SU-DHL-6 (cell line): ENCODE data around the gene GAGE10.

Experiments
- H2AFZ ChIP-seq: fragments of 200-600 bp; sonication (generic); 2 replicates; pipeline ENCODE4 v1.6.1; 2014; ENCODE audit warnings: low read depth, mild to moderate bottlenecking, moderate library complexity, mixed read lengths, antibody characterized with exemption, low read length; ENCODE audit not compliant: severe bottlenecking
- H3F3A ChIP-seq: fragments of 200-600 bp; shearing (Covaris generic); 2 replicates; pipeline ENCODE4 v1.6.0; 2016; ENCODE audit warnings: antibody characterized with exemption, mild to moderate bottlenecking; ENCODE audit not compliant: insufficient read depth
- H3K27ac ChIP-seq: fragments of 200-600 bp; sonication (generic); 2 replicates; pipeline ENCODE4 v1.5.1; 2016; ENCODE audit warnings: low read depth, mild to moderate bottlenecking, low read length, moderate library complexity, mixed read lengths
- H3K27me3 ChIP-seq: fragments of 200-600 bp; sonication (generic), shearing (Covaris generic); 2 replicates; pipeline ENCODE4 v1.6.0; 2014; ENCODE audit warnings: mild to moderate bottlenecking, low read length
- H3K36me3 ChIP-seq: fragments of 200-600 bp; sonication (generic); 2 replicates; pipeline ENCODE4 v1.6.1; 2014; ENCODE audit warnings: mild to moderate bottlenecking, low read length, mixed read lengths
- H3K4me2 ChIP-seq: fragments of 300-600, 200-600 bp; shearing (Covaris generic), sonication (generic); 2 replicates; pipeline ENCODE4 v1.6.0; 2014; ENCODE audit warnings: low read length, low read depth, mild to moderate bottlenecking; ENCODE audit not compliant: poor library complexity, severe bottlenecking
- H3K4me3 ChIP-seq: fragments of 200-600 bp; sonication (generic); 2 replicates; pipeline ENCODE4 v1.5.1; 2014; ENCODE audit warnings: antibody characterized with exemption, low read length, mild to moderate bottlenecking, mixed read lengths; ENCODE audit not compliant: insufficient read depth, poor library complexity, severe bottlenecking
- H3K79me2 ChIP-seq: fragments of 200-600 bp; sonication (generic); 2 replicates; pipeline ENCODE4 v1.6.1; 2014; ENCODE audit warnings: mild to moderate bottlenecking, low read length, moderate library complexity; ENCODE audit not compliant: insufficient read depth
- H3K9ac ChIP-seq: fragments of 200-600 bp; sonication (generic); 2 replicates; pipeline ENCODE4 v1.7.0; 2014; ENCODE audit warnings: mild to moderate bottlenecking, low read length
- H3K9me2 ChIP-seq: fragments of 200-600 bp; sonication (generic); replicated peaks from 2 replicates; pipeline ENCODE4 v1.6.1; 2014; ENCODE audit warnings: low read length; ENCODE audit not compliant: insufficient read depth
- H3K9me3 ChIP-seq: fragments of 200-600 bp; sonication (generic); 2 replicates; pipeline ENCODE4 v1.6.1; 2014; ENCODE audit warnings: low read length, mixed read lengths; ENCODE audit not compliant: insufficient read depth
- H4K20me1 ChIP-seq: fragments of 200-600 bp; sonication (generic); 2 replicates; pipeline ENCODE4 v1.6.1; 2014; ENCODE audit warnings: low read depth, mild to moderate bottlenecking, antibody characterized with exemption, low read length, moderate library complexity, mixed read lengths
- CTCF ChIP-seq: fragments of 200-600 bp; sonication (generic); IDR thresholded peaks from one replicate; pipeline ENCODE4 v1.5.1; 2017; ENCODE audit warnings: antibody characterized with exemption, mild to moderate bottlenecking, low read length, moderate library complexity; ENCODE audit not compliant: insufficient read depth, poor library complexity, severe bottlenecking
- EZH2phosphoT487 ChIP-seq: fragments of 200-600 bp; sonication (generic), shearing (Covaris generic); conservative IDR thresholded peaks from 2 replicates; pipeline ENCODE4 v1.6.1; 2018; ENCODE audit warnings: mild to moderate bottlenecking, antibody characterized with exemption, low read length, moderate library complexity, mixed read lengths

Gene GAGE10

DNA sequence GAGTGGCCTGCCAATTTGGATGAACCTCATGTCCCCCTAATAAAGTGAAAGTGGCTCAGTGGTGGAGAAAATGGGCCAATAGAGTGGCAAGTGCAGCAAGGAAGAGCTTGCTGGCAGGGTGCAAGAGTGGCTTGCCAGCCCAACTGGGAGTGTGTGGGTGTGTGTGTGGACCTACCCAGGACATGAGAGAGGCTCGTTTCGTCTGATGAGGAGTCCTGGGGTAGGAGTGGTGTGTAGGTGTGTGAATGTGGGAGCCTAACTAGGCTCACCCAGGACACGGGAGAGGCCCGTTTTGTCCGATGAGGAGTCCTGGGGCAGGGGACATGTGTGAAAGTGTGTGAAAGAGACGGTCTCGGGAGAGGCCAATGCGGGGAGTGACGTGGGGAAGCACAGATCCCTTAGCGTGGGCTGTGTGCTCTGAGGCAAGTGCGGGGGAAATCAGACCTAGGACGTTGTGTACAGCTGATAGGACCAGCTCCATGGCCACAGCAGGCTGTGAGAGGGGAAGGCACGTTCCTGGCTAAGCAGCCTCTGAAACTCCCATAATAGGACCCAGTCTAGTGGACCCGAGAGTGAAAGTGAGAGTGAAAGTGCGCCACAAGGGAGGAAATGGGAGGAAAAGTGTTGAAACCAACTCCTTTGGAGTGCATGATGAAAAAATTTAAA, 5.3 kb downstream of the GAGE10 start:
- no peak overlapping the region for H3K9ac ChIP-seq
- H3K27me3 ChIP-seq, result no peaks in the 10 kb centered on the region
- TF ChIP-seq EZH2phosphoT487 (no peak), CTCF (no peak)
- peak overlapping the region; percentile 48 for H3K4me2 ChIP-seq
- no peaks in the 10 kb centered on the region for H3K36me3 ChIP-seq
- H3K9me2 ChIP-seq, result no peaks in the 10 kb centered on the region
- H3K27ac ChIP-seq, result no peak overlapping the region
- H3K9me3 ChIP-seq, result no peaks in the 10 kb centered on the region
- no peaks in the 10 kb centered on the region for H3F3A ChIP-seq
- peak overlapping the region; percentile 64 for H2AFZ ChIP-seq
- H3K4me3 ChIP-seq, result peak overlapping the region; percentile 14
- H3K79me2 ChIP-seq, result no peaks in the 10 kb centered on the region
- H4K20me1 ChIP-seq, result no peaks in the 10 kb centered on the region

DNA sequence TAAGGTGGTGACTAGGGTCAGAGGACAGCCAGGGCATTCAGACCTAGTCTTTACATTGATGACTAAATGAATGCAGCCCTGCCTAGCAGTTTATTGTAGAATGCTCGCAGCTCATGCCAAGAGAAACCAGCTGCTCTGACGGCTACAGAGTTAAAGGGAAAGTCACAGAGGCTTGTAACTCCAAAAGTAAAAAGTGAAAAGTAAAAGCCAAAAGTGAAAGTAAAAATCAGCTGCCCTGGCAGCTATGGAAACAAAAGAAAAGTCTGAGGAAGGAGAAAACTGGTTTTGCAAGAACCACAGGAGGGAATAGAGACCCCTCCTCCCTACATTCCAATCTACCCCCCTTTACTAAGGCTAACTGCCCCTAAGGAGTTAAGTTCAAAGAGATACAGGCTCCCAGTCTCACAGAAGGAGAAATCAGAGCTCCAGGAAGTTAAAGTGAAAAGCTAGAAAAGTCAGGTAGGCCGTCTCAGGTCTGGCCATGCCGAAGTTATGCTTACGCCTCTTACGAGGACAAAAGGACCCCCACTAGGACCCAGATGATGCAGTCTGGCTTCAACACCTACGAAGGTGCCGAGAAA, 6.0 kb downstream of the GAGE10 start:
- Histone ChIP-seq H3K4me3 (peak overlapping the region; percentile 14), H2AFZ (peak overlapping the region; percentile 64), H3K79me2 (no peaks in the 10 kb centered on the region), H3K9ac (0 out of 2 replicates have a peak overlapping the region, but pooled peaks have one; percentile 18), H3K4me2 (peak overlapping the region; percentile 48), H3K27me3 (no peaks in the 10 kb centered on the region), H3K36me3 (no peaks in the 10 kb centered on the region), H3K9me3 (no peaks in the 10 kb centered on the region), H4K20me1 (no peaks in the 10 kb centered on the region), H3K9me2 (no peaks in the 10 kb centered on the region), H3F3A (no peaks in the 10 kb centered on the region), H3K27ac (no peak overlapping the region)
- TF ChIP-seq CTCF (no peak), EZH2phosphoT487 (no peak)

- Histone ChIP-seq H3K9me3 (no peaks in the 10 kb centered on the region), H3K79me2 (no peaks in the 10 kb centered on the region), H2AFZ (no peak overlapping the region), H3K9me2 (no peaks in the 10 kb centered on the region), H4K20me1 (no peaks in the 10 kb centered on the region), H3K27ac (no peak overlapping the region), H3F3A (no peaks in the 10 kb centered on the region), H3K27me3 (no peaks in the 10 kb centered on the region), H3K9ac (no peak overlapping the region), H3K4me3 (no peak overlapping the region), H3K36me3 (no peaks in the 10 kb centered on the region), H3K4me2 (no peak overlapping the region)
- TF ChIP-seq EZH2phosphoT487, result no peak
- TF ChIP-seq CTCF, result no peak
Observed at GRCh38 chrX:49310371-49310770, 6.9 kb downstream of the GAGE10 start.
